HepG2 (cell line): ENCODE data around the gene SLC2A10. TPM values are rescaled to one million over a fixed set of nuclear protein-coding genes. Genes with fewer than 3 reads are reported as not detected.

Source experiments
- CAMTA2 ChIP-seq: sonication (generic); formaldehyde crosslinking; IDR thresholded peaks from 2 replicates; pipeline ENCODE4 v1.4.0; 2020; ENCODE audit warnings: mild to moderate bottlenecking, missing genetic modification reagents, borderline replicate concordance
- CC2D1A ChIP-seq: sonication (generic); formaldehyde crosslinking; IDR thresholded peaks from 2 replicates; pipeline ENCODE4 v1.8.1; 2023; ENCODE audit warnings: mild to moderate bottlenecking, missing genetic modification reagents
- ELF1 ChIP-seq: sonication (generic); formaldehyde crosslinking; IDR thresholded peaks from 2 replicates; pipeline ENCODE4 v1.4.0; 2020; ENCODE audit warnings: missing genetic modification reagents
- ERF ChIP-seq: IDR thresholded peaks from 2 replicates; pipeline ENCODE4 v1.6.1; 2018; ENCODE audit warnings: missing biosample characterization, missing genetic modification reagents
- ETV6 ChIP-seq: sonication (generic); formaldehyde crosslinking; conservative IDR thresholded peaks from 2 replicates; pipeline ENCODE4 v1.4.0; 2020; ENCODE audit warnings: missing genetic modification reagents
- FIP1L1 ChIP-seq: fragments of 200-400 bp; formaldehyde crosslinking; IDR thresholded peaks from 2 replicates; pipeline ENCODE4 v1.6.1; 2018; ENCODE audit warnings: low read depth, mild to moderate bottlenecking, low read length, moderate library complexity, borderline replicate concordance; ENCODE audit not compliant: insufficient read depth
- GABPA ChIP-seq, 2 experiments: IDR thresholded peaks; 2 replicates each; pipeline ENCODE4 v1.6.1; 2011 to 2016; ENCODE audit warnings: low read depth in 2 of 2, low read length in 1 of 2, missing biosample characterization in 1 of 2, missing genetic modification characterization in 1 of 2
- GTF3A ChIP-seq: sonication (generic); formaldehyde crosslinking; conservative IDR thresholded peaks from 2 replicates; pipeline ENCODE4 v1.4.0; 2020; ENCODE audit warnings: mild to moderate bottlenecking, missing genetic modification reagents
- KAT2B ChIP-seq: fragments of 150-350 bp; IDR thresholded peaks from 2 replicates; pipeline ENCODE4 v1.6.1; 2014; ENCODE audit warnings: low read depth, low read length, borderline replicate concordance
- KDM2A ChIP-seq: sonication (generic); formaldehyde crosslinking; IDR thresholded peaks from 2 replicates; pipeline ENCODE4 v1.4.0; 2020; ENCODE audit warnings: low read depth, missing genetic modification reagents, borderline replicate concordance
- MAZ ChIP-seq, 2 experiments: sonication (generic) in 1 of 2; formaldehyde crosslinking in 1 of 2; IDR thresholded peaks; 2 replicates each; pipeline versions ENCODE4 v1.5.0 to v1.6.1; 2012 to 2020; ENCODE audit warnings: low read depth in 2 of 2, mild to moderate bottlenecking in 2 of 2, borderline replicate concordance in 1 of 2, improper control_type of control experiment in 1 of 2, low read length in 1 of 2, missing genetic modification reagents in 1 of 2, moderate library complexity in 1 of 2
- MYNN ChIP-seq: sonication (generic); formaldehyde crosslinking; IDR thresholded peaks from 2 replicates; pipeline ENCODE4 v1.4.0; 2020; ENCODE audit warnings: mild to moderate bottlenecking, low read depth, missing genetic modification reagents
- MZF1 ChIP-seq: sonication (generic); formaldehyde crosslinking; IDR thresholded peaks from 2 replicates; pipeline ENCODE4 v1.8.1; 2023; ENCODE audit warnings: mild to moderate bottlenecking, missing genetic modification reagents, borderline replicate concordance
- NFE2 ChIP-seq: sonication (generic); formaldehyde crosslinking; IDR thresholded peaks from 2 replicates; pipeline ENCODE4 v1.4.0; 2020; ENCODE audit warnings: missing genetic modification reagents
- NFYB ChIP-seq: sonication (generic); formaldehyde crosslinking; IDR thresholded peaks from 2 replicates; pipeline ENCODE4 v1.4.0; 2020; ENCODE audit warnings: missing genetic modification reagents
- POGZ ChIP-seq: sonication (generic); formaldehyde crosslinking; IDR thresholded peaks from 2 replicates; pipeline ENCODE4 v1.4.0; 2020; ENCODE audit warnings: mild to moderate bottlenecking, missing genetic modification reagents
- SNRNP70 ChIP-seq: fragments of 200-400 bp; formaldehyde crosslinking; IDR thresholded peaks from 2 replicates; pipeline ENCODE4 v1.6.1; 2017; ENCODE audit warnings: mild to moderate bottlenecking, low read depth, low read length, moderate library complexity
- SSRP1 ChIP-seq: IDR thresholded peaks from 2 replicates; pipeline ENCODE4 v1.6.1; 2016; ENCODE audit warnings: control low read depth
- TOE1 ChIP-seq: sonication (generic); formaldehyde crosslinking; IDR thresholded peaks from 2 replicates; pipeline ENCODE4 v1.4.0; 2020; ENCODE audit warnings: mild to moderate bottlenecking, missing genetic modification reagents
- ZBTB44 ChIP-seq: sonication (generic); formaldehyde crosslinking; IDR thresholded peaks from 2 replicates; pipeline ENCODE4 v1.4.0; 2020; ENCODE audit warnings: missing genetic modification reagents
- ZBTB7B ChIP-seq: sonication (generic); formaldehyde crosslinking; IDR thresholded peaks from 2 replicates; pipeline ENCODE4 v1.4.0; 2020; ENCODE audit warnings: missing genetic modification reagents
- ZMYM3 ChIP-seq: sonication (generic); formaldehyde crosslinking; IDR thresholded peaks from 2 replicates; pipeline ENCODE4 v1.5.1; 2020; ENCODE audit warnings: mild to moderate bottlenecking, missing genetic modification reagents
- ZNF709 ChIP-seq: sonication (generic); formaldehyde crosslinking; IDR thresholded peaks from 2 replicates; pipeline ENCODE4 v1.5.0; 2020; ENCODE audit warnings: mild to moderate bottlenecking, missing genetic modification reagents
- ZSCAN21 ChIP-seq: sonication (generic); formaldehyde crosslinking; IDR thresholded peaks from 2 replicates; pipeline ENCODE4 v1.8.0; 2022; ENCODE audit warnings: mild to moderate bottlenecking, missing genetic modification reagents, moderate library complexity, borderline replicate concordance
- ZSCAN5A ChIP-seq: sonication (generic); formaldehyde crosslinking; IDR thresholded peaks from 2 replicates; pipeline ENCODE4 v1.8.0; 2022; ENCODE audit warnings: mild to moderate bottlenecking, missing genetic modification reagents, borderline replicate concordance
- polyA plus RNA-seq, 8 experiments: library from polyadenylated mRNA; depleted of rRNA in 3 of 8; stranded (reverse) in 7 of 8; unstranded in 1 of 8; fragments of >200 nt; fragmentation: Illumina TruSeq in 4 of 8; extraction: Trizol in 4 of 8; gene quantifications; 2 replicates each; pipeline versions ENCODE4 v1.2.1 to v1.2.3, GENCODE V29; 2011 to 2016; ENCODE audit warnings: low read depth in 4 of 8, missing spikeins in 1 of 8, mixed read lengths in 1 of 8; ENCODE audit not compliant: insufficient read depth in 1 of 8
- total RNA-seq, 5 experiments: library from RNA; depleted of rRNA; stranded (reverse); fragments of >200 nt; fragmentation: Illumina TruSeq; extraction: Trizol; gene quantifications; 2 replicates each; pipeline ENCODE4 v1.2.3, GENCODE V29; 2016; ENCODE audit warnings: low read depth in 1 of 5
- TF ChIP-seq, protein P1 (sequence below): IDR thresholded peaks from 2 replicates; pipeline ENCODE4 v1.6.1; 2018; ENCODE audit warnings: missing genetic modification reagents

Gene SLC2A10
- total and polyA plus RNA-seq, 2 of the 13 experiments (the other 11 are each of a cell fraction or from before 2014, with no cell fraction given) = 16.0 to 18.4 TPM

- no peak for TF ChIP-seq MYNN (CRISPR knock-in tag)
- TF ChIP-seq ZMYM3 (CRISPR knock-in tag) = peak; percentile 77
- peak; percentile 31; the same call in 1 of the 2 replicates for TF ChIP-seq MAZ (IDR thresholded peaks at IDR 0.05; ENCODE audit: borderline replicate concordance, low read depth, low read length)
- 0 out of 2 replicates have a peak, but pooled peaks have one; percentile 48 for TF ChIP-seq MAZ (CRISPR knock-in tag; IDR thresholded peaks at IDR 0.05; ENCODE audit: low read depth)
- TF ChIP-seq TOE1 = no peak
- no peak for TF ChIP-seq GTF3A (CRISPR knock-in tag)
- no peak for TF ChIP-seq ZNF709 (CRISPR knock-in tag)
- TF ChIP-seq, protein P1, sequence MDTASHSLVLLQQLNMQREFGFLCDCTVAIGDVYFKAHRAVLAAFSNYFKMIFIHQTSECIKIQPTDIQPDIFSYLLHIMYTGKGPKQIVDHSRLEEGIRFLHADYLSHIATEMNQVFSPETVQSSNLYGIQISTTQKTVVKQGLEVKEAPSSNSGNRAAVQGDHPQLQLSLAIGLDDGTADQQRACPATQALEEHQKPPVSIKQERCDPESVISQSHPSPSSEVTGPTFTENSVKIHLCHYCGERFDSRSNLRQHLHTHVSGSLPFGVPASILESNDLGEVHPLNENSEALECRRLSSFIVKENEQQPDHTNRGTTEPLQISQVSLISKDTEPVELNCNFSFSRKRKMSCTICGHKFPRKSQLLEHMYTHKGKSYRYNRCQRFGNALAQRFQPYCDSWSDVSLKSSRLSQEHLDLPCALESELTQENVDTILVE (CRISPR knock-in tag) = no peak; the same call in 1 of the 2 replicates
- no peak for TF ChIP-seq POGZ (CRISPR knock-in tag)
- TF ChIP-seq NFE2 (CRISPR knock-in tag) = no peak
- no peak for TF ChIP-seq ETV6 (CRISPR knock-in tag)
- peak; percentile 39; the same call in 1 of the 2 replicates for TF ChIP-seq KDM2A
- TF ChIP-seq ZBTB44 (CRISPR knock-in tag) = no peak
- no peak for TF ChIP-seq ZSCAN21 (CRISPR knock-in tag)
- TF ChIP-seq CAMTA2 (CRISPR knock-in tag) = no peak
- no peak for TF ChIP-seq ZSCAN5A (CRISPR knock-in tag)
- no peak for TF ChIP-seq SSRP1 (CRISPR knock-in tag)
- peak; percentile 69 for TF ChIP-seq ELF1 (CRISPR knock-in tag)
- no peak for TF ChIP-seq MZF1 (CRISPR knock-in tag)
- 0 out of 2 replicates have a peak, but pooled peaks have one; percentile 11 for TF ChIP-seq GABPA (IDR thresholded peaks at IDR 0.05; ENCODE audit: low read depth, low read length)
- TF ChIP-seq GABPA (CRISPR knock-in tag; IDR thresholded peaks at IDR 0.05; ENCODE audit: low read depth) = peak; percentile 74
- 0 out of 2 replicates have a peak, but pooled peaks have one; percentile 30 for TF ChIP-seq ZBTB7B
- no peak for TF ChIP-seq CC2D1A
- TF ChIP-seq KAT2B = no peak
- TF ChIP-seq NFYB (CRISPR knock-in tag) = no peak
- no peak for TF ChIP-seq SNRNP70
- peak; percentile 30; the same call in 1 of the 2 replicates for TF ChIP-seq ERF (CRISPR knock-in tag)
- TF ChIP-seq FIP1L1 = no peak
Measured at GRCh38 chr20:46757754-46758678, 48.6 kb downstream of the SLC2A10 start (continued).
